DND-41 (cell line): ENCODE results near the gene TARBP2.

Experiments used
- ATAC-seq: fragments of 200-7000 bp; cut with Tn5 transposase; 3 replicates; pipeline ENCODE4 v1.9.1; 2021; ENCODE audit warnings: low read depth; ENCODE audit not compliant: insufficient read depth
- DNase-seq: peaks from one replicate; pipeline ENCODE4 v3.0.0-alpha.2; 2020
- H2AFZ ChIP-seq: 2 replicates; pipeline ENCODE4 v1.6.0; 2012; ENCODE audit warnings: low read depth, low read length
- H3K27ac ChIP-seq: 2 replicates; pipeline ENCODE4 v1.5.1; 2012; ENCODE audit warnings: low read length, inconsistent platforms
- H3K27me3 ChIP-seq: fragments of 200-600 bp; sonication (generic); 2 replicates; pipeline ENCODE4 v1.6.0; 2012; ENCODE audit warnings: low read length, mild to moderate bottlenecking, inconsistent platforms; ENCODE audit not compliant: insufficient read depth, poor library complexity
- H3K36me3 ChIP-seq: 2 replicates; pipeline ENCODE4 v1.5.1; 2012; ENCODE audit warnings: low read length, inconsistent platforms; ENCODE audit not compliant: insufficient read depth
- H3K4me1 ChIP-seq: 2 replicates; pipeline ENCODE4 v1.5.1; 2012; ENCODE audit warnings: mild to moderate bottlenecking, low read length; ENCODE audit not compliant: insufficient read depth
- H3K4me2 ChIP-seq: 2 replicates; pipeline ENCODE4 v1.6.0; 2012; ENCODE audit warnings: mild to moderate bottlenecking, moderate library complexity, low read length, inconsistent platforms; ENCODE audit not compliant: insufficient read depth
- H3K4me3 ChIP-seq, 2 experiments: fragments of 200-600 bp in 1 of 2; shearing (Covaris generic) in 1 of 2; 2 replicates each; pipeline ENCODE4 v1.5.1; 2012 to 2016; ENCODE audit warnings: inconsistent platforms in 2 of 2, low read length in 2 of 2, mild to moderate bottlenecking in 2 of 2, low read depth in 1 of 2, moderate library complexity in 1 of 2
- H3K79me2 ChIP-seq: 2 replicates; pipeline ENCODE4 v1.6.0; 2012; ENCODE audit warnings: low read length, inconsistent platforms; ENCODE audit not compliant: insufficient read depth
- H3K9ac ChIP-seq: 2 replicates; pipeline ENCODE4 v1.6.0; 2012; ENCODE audit warnings: low read depth, mild to moderate bottlenecking, inconsistent platforms, low read length, moderate library complexity
- H3K9me3 ChIP-seq: 2 replicates; pipeline ENCODE4 v1.5.1; 2012; ENCODE audit warnings: low read length, moderate library complexity, mild to moderate bottlenecking, inconsistent platforms; ENCODE audit not compliant: insufficient read depth, severe bottlenecking
- H4K20me1 ChIP-seq: 2 replicates; pipeline ENCODE4 v1.6.0; 2012; ENCODE audit warnings: low read length; ENCODE audit not compliant: insufficient read depth
- CTCF ChIP-seq: IDR thresholded peaks from 2 replicates; pipeline ENCODE4 v1.5.1; 2012; ENCODE audit warnings: borderline replicate concordance, low read length, moderate library complexity, mild to moderate bottlenecking; ENCODE audit not compliant: poor library complexity, severe bottlenecking; ENCODE audit errors: extremely low read depth
- EZH2 ChIP-seq: IDR thresholded peaks from 3 replicates; pipeline ENCODE4 v1.6.1; 2012; ENCODE audit warnings: borderline replicate concordance, low read depth, mild to moderate bottlenecking, moderate library complexity, low read length, inconsistent platforms; ENCODE audit not compliant: severe bottlenecking

The TARBP2 gene

GRCh38 chr12:53550595-53550994, 49.5 kb downstream of the TARBP2 start:
- Histone ChIP-seq H3K27me3 (no peaks in the 10 kb centered on the region), H3K27ac (no peak overlapping the region), H4K20me1 (no peaks in the 10 kb centered on the region), H2AFZ (no peak overlapping the region), H3K4me2 (no peak overlapping the region), H3K4me3 (no peak overlapping the region), H3K9me3 (no peaks in the 10 kb centered on the region), H3K79me2 (no peaks in the 10 kb centered on the region), H3K4me1 (no peaks in the 10 kb centered on the region), H3K36me3 (peaks cover 31% of the 10 kb centered on the region), H3K9ac (no peak overlapping the region)
- DNase-seq: no peak
- TF ChIP-seq EZH2: no peak
- TF ChIP-seq CTCF: no peak
- no peak for ATAC-seq

- TF ChIP-seq EZH2 (no peak), CTCF (no peak)
- Histone ChIP-seq H3K4me1 (no peaks in the 10 kb centered on the region), H2AFZ (no peak overlapping the region), H3K27ac (no peak overlapping the region), H3K27me3 (no peaks in the 10 kb centered on the region), H3K9me3 (no peaks in the 10 kb centered on the region), H3K4me3 (no peak overlapping the region), H3K36me3 (peaks cover 31% of the 10 kb centered on the region), H4K20me1 (no peaks in the 10 kb centered on the region), H3K4me2 (no peak overlapping the region), H3K9ac (no peak overlapping the region), H3K79me2 (no peaks in the 10 kb centered on the region)
- ATAC-seq (no peak), DNase-seq (no peak)
Observed at GRCh38 chr12:53551889-53552291, 50.8 kb downstream of the TARBP2 start.

GRCh38 chr12:53552361-53553327, 51.6 kb downstream of the TARBP2 start:
- Histone ChIP-seq H3K9ac (no peak overlapping the region), H3K4me2 (no peak overlapping the region), H3K27ac (no peak overlapping the region), H3K79me2 (no peaks in the 10 kb centered on the region), H3K4me3 (no peak overlapping the region), H3K4me1 (no peaks in the 10 kb centered on the region), H3K9me3 (no peaks in the 10 kb centered on the region), H3K27me3 (no peaks in the 10 kb centered on the region), H2AFZ (no peak overlapping the region), H4K20me1 (no peaks in the 10 kb centered on the region), H3K36me3 (peaks cover 30% of the 10 kb centered on the region)
- DNase-seq (no peak), ATAC-seq (no peak)
- TF ChIP-seq CTCF (no peak), EZH2 (no peak)
